A673 (cell line): Measurements from ENCODE around the gene BTBD9.

Experiments used
- EZH2 ChIP-seq: fragments of 200-600 bp; sonication (generic); IDR thresholded peaks from 2 replicates; pipeline ENCODE4 v1.6.1; 2017; ENCODE audit warnings: borderline replicate concordance, low read depth, mild to moderate bottlenecking, mixed read lengths, antibody characterized with exemption, low read length; ENCODE audit not compliant: poor library complexity, severe bottlenecking
- TF ChIP-seq, protein P1 (sequence below): fragments of 300-800, 200-600 bp; sonication (generic); conservative IDR thresholded peaks from 2 replicates; pipeline ENCODE4 v1.5.1; 2017; ENCODE audit warnings: low read depth, mild to moderate bottlenecking, antibody characterized with exemption, low read length, moderate library complexity, mixed read lengths

DNA sequence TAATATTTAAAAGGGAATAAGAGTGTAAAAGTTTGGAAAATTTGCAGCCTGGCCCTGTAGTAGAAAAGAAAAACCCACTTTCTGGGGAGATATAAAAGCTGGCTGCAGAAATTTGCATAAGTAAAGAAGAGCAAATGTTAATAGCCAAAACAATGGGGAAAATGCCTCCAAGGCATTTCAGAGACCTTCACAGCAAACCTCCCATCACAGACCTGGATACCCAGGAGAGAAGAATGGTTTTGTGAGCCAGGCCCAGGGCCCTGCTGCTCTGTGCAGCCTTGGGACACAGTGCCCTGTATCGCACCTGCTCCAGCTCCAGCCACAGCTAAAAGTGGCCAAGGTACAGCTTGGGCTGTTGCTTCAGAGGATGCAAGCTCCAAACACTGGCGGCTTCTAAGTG lies 113.8 kb downstream of the BTBD9 start:
- TF ChIP-seq, protein P1, sequence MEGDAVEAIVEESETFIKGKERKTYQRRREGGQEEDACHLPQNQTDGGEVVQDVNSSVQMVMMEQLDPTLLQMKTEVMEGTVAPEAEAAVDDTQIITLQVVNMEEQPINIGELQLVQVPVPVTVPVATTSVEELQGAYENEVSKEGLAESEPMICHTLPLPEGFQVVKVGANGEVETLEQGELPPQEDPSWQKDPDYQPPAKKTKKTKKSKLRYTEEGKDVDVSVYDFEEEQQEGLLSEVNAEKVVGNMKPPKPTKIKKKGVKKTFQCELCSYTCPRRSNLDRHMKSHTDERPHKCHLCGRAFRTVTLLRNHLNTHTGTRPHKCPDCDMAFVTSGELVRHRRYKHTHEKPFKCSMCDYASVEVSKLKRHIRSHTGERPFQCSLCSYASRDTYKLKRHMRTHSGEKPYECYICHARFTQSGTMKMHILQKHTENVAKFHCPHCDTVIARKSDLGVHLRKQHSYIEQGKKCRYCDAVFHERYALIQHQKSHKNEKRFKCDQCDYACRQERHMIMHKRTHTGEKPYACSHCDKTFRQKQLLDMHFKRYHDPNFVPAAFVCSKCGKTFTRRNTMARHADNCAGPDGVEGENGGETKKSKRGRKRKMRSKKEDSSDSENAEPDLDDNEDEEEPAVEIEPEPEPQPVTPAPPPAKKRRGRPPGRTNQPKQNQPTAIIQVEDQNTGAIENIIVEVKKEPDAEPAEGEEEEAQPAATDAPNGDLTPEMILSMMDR, result no peak
- TF ChIP-seq EZH2, result no peak
